Mucosa of gallbladder (tissue), 1 donor: ENCODE measurements around the gene DTD2. TPM values are rescaled to one million over a fixed set of nuclear protein-coding genes. Genes with fewer than 3 reads are reported as not detected.

ENCODE experiments used
- DNase-seq: peaks from one replicate; pipeline ENCODE4 v3.0.0-alpha.2; 2020; ENCODE audit warnings: low spot score
- total RNA-seq: library from RNA; stranded (reverse); gene quantifications from one replicate; pipeline ENCODE4 v1.2.1, GENCODE V29; 2021
- donor health status: DM: no; HTN: no; CAD: no.

The DTD2 gene
- total RNA-seq, 1 donor from 2014 or later = 16.6 TPM

DNA sequence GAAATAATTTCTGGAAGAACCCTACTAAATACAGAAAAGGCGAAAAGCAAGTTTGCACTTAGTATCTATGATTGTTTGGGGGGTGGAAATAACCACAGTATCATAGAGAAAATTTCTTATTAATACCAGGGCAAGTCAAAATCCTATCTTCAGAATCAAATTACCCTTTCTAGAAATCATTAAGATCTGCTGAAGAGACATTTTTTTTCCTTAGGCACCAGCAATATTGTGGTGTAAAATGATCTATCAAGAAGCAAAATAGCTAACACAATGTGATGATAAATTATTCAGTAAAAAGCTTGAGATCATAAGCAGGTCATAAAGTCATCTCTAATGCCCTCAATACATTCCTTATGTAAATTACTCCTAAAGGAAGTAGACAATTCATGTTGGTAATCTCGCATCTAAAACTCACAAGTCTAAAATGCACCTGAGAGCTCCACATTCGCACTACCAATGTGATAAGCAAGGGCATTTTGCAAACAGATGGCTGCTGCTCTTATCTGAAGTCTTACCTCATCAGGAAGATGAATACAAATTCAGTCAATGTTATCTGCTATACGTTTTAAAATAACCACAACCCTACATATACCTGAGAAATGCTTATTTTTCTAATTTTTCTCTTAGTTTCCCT is 51.6 kb downstream of the DTD2 start:
- no peak for DNase-seq

DNA sequence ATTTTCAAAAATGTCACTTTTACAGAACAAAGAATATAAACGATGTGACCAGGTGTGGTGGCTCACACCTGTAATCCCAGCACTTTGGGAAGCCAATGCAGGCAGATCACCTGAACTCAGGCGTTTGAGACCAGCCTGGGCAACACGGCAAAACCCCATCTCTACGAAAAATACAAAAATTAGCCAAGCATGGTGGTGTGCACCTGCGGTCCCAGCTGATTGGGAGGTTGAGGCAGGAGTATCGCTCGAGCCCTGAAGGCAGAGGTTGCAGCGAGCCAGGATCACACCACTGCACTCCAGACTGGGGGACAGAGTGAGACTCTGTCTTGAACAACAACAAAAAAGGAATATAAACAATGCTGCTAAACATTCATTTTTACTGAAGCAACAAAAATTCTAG is 52.2 kb downstream of the DTD2 start:
- DNase-seq = no peak

DNA sequence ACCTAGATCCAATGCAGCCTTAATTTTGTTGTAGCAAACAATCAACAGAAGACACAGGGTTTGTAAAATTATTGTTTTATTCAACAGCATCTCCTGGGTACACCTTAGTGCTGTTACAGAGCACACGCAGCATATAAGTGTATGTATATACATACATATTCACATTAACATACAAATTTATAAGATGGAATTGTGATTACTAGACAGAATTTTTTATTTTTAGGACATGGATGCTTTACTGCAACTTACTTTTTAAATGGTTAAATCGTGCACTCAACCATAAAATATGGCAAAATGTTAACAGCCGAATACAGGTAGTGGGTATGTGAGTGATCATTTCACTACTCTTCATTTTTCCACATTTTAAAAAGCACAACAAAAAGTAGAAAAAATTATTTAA is 53.6 kb downstream of the DTD2 start:
- DNase-seq = no peak

DNA sequence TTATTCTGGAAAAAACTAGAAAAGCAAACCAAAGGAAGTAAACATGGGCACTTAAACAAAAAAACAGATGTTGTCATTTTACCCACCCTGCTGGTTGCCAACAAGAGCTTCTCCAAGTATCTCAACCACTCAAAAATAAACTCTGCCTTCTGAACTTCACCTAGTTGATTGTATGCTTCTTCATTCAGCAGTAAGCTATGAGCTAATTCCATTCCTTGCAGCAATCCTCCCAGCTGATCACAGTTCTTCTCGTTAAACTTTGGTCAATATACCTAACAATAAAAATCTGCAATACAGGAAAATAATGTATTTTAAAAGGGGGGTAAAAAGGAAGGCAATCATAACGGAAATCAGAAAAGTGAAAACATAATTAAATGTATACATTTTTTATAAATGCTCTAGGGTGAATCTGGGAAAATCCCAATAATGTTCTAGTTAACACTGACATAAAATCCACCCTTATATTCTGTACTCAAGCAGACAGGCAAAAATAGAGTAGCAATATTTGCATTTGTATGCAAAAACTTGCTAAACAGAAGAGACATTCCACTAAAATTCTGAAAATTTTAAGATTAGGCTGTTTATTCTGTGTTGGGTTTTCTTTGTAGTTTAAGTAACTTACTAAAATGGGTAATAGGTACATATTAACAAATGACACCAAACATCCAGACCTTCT is 54.4 kb downstream of the DTD2 start:
- DNase-seq = no peak

DNA sequence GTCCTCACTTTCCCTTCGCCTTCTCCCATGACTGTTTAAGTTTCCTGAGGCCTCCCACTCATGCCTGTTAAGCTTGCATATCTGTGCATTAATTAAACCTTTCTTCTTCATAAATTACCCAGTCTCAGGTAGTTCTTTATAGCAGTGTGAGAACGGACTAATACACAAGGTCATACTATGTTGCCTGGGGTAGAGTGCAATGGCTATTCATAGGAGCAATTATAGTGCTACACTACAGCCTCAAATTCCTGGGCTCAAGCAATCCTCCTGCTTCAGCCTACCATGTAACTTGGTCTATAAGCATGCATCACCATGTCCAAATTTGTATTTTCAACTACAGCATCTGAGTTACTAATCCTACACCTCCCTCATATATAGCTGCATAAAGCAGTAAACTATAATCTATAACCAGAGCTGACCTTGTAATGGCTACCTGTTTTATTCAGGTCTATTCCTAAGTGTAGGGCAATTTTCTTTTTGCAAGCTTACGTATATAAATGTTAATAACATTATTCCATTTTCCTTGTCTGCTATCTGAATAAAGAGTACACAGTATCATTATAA is 55.9 kb downstream of the DTD2 start:
- no peak for DNase-seq

DNA sequence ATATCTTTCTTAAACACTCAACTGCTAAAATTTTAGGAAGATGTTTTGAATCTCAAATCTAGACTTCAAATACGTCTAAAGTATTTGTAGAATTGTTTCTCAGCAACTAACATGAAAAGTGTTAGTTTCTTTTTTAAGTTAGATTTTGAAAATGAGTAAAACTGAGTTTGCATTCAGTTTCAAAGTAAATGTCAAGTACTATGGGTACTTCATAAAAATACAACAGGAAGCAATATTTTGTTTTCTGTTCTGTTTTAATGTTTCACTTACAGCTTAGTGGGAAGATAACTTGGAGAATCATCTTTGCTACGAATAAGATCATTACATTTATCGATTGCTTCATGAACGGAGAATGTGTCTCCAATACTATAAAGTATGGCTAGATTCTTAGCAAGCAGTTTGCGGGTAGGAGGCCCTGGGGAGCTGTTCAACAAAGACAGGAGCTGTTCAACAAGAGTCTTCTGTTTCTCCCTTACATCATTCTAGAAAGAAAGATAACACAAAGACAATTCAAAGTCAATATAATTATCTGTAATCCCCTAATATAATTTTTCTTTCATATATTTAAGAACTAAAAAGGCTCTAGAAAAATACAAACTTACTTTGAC is 57.2 kb downstream of the DTD2 start:
- DNase-seq = no peak

Other genes with a start within 250 kb of the DTD2 start
- gene HECTD1, start 249.7 kb downstream of the DTD2 start, total RNA-seq = 137 TPM
- gene HEATR5A, start 37.0 kb downstream of the DTD2 start, total RNA-seq = 41.6 TPM
- gene GPR33, start 30.5 kb upstream of the DTD2 start, total RNA-seq = not detected
- 11.4 TPM for gene NUBPL, start 103.9 kb upstream of the DTD2 start, total RNA-seq